DMS 273 treated with DMSO at 0.1 percent for 48 hours (cell line): ENCODE results near the gene TFF1.

ENCODE experiments used
- DNase-seq: peaks from one replicate; lab custom pipeline; 2025; lab: John Stamatoyannopoulos, UW

The TFF1 gene

DNA sequence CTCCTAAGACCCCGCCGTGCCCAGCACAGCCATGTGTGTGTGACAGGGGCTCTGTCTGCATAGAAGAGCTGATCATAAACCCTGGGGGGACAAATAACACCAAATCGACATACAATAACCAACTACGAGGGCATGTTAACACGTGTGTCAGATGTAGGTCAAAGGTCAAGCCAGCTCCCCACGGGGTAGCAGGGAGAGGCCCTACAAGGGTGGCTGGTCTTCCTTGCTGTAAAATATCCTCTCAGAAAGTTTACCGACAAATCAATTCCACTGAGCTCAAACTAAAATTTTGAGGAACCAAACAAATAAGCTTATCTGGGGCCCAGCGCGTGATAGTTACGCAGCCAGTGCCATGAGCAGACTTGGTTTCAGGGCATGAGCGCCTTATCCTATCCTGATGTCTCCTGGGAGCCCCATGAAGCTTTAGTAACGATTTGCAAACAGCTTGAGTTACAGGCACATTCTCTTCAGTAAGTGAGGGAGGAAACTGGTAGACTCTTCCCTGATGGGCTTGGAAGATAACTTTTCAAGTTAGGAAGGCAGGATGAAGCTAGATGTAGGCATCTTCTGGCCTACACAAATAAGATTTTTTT, 32.2 kb upstream of the TFF1 start:
- DNase-seq = no peak

DNA sequence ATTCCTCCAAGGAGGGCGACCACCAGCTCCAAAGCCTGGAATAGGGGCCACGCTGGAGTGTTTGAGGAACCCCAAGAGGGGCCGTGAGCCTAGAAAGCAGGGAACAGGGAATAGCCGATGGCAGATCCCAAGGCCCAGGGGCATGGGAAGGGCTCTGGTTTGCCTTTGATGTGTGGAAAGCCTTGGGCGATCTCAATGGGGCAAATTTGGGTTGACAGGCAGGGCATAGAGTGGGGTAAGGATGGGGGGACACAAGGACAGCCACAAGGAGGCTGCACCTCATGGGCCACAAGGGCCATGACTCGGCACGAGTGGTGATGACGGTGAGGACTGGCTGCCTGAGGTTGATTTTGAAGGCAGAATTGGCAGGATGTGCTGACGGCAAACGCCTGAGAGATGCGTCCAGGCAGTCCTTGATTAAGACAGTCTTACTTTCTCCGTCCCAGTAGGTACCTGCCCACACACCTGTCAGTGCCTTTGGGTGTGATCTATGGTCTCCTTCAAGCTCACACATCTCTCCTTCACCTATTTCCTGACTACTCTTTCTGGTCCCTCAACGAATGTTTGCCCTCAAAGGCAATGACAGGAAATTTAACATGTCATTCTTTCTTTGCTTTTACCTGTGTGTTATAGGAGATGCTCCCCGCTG, 31.5 kb upstream of the TFF1 start:
- no peak for DNase-seq

GRCh38 chr21:42396799-42397745, 30.7 kb upstream of the TFF1 start:
- DNase-seq = peak; percentile 64

GRCh38 chr21:42395905-42396651, 29.7 kb upstream of the TFF1 start, which contains the start of gene TMPRSS3:
TMPRSS3 (minus strand) TSS chr21:42396052; CDS start chr21:42395417, 635 bp downstream.
- no peak for DNase-seq

DNA sequence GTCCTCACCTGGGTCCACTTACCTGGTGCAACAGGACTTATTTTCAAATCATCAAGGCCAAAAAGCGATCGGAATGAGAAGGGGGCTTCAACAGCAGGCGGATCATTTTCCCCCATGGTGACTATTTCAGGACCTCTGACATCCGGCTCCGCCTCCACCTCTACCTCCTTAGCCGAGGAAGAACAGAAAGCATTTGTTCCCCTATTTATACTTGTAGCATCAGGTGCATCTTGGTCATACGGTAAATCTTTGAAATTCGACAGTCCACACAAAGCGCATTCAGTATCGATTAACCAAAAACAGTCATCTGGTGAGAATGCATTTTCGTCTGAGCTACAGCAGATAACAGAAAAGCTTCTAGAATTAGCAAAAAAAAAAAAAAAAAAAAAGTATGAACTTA, 29.0 kb upstream of the TFF1 start:
- no peak for DNase-seq

GRCh38 chr21:42393443-42393950, 27.2 kb upstream of the TFF1 start:
- no peak for DNase-seq

DNA sequence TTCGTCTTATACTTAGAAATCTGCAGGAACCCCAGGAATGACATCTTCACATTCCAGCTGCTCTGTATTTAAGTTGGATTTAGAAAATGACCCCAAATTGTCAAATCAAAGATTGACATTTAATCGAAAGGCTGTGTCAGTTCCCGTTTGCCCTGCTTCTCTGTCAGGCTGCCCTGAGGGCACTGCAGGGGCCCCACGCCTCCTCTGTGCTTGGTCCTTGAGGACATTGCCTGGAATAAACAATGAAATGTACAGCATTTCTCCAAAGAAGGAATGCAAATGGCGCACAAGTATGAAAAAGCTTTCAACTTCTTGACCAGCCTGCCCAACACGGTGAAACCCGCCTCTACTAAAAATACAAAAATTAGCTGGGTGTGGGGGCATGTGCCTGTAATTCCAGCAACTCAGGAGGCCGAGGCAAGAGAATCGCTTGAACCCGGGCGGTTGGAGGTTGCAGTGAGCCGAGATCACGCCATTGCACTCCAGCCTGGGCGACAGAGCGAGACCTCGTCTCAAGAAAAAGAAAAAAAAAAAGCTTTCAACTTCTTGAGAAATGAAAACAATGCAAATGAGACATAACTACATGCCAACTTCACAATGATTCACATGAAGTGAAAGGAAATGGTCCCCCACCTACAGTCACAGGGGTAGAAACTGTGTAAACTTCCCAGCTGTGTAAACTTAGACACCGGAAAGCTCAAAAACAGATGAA, 26.6 kb upstream of the TFF1 start:
- no peak for DNase-seq

GRCh38 chr21:42391297-42391696, 25.0 kb upstream of the TFF1 start:
- no peak for DNase-seq

DNA sequence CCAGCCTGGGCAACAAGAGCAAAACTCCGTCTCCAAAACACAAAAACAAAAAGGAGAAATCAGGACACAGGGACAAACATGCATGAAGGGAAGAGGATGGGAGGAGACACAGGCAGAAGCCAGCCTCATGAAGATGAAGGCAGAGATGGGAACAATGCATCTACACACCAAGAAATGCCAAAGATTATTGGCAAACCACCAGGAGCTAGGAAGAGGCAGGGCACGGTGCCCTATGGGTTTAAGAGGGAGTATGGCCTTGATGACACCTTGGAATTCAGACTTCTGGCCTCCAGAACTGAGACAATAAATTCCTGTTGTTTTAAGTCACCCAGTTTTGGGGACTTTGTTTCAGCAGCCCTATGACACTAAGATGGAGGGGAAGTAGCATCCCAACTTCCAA, 24.4 kb upstream of the TFF1 start:
- DNase-seq = no peak

DNA sequence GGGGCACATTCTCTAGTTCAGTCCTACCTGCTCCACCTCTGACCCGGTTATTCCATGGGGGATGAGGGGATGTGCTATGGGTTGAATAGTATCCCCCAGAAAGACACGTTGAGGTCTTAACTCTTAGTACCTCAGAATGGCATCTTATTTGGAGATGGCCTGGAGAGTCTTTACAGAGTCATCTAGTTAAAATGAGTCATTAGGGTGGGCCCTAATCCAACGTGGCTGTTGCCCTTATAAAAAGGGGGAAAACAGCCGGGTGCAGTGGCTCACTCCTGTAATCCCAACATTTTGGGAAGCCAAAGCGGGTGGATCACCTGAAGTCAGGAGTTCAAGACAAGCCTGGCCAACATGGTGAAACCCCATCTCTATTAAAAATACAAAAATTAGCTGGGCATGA, 23.9 kb upstream of the TFF1 start:
- no peak for DNase-seq

DNA sequence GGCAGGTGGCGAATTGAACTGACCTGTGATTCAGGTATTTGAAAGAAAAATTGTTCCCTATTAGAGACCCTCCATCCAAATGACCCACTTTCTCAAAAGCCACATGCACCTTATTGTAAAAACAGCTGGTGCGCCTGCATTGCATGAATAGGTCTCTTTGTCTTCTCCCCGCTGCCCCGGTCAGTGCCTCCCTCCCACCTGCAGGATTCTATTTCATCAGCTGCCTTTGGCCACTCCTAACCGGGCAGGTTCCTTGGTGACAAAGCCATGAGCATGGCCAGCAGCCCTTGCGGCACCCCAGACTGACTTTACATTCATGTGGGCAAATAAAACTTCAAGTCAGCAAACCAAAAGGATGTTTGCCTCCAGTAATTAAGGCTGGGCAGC, 23.1 kb upstream of the TFF1 start:
- DNase-seq = no peak

- no peak for DNase-seq
These were observed 22.6 kb upstream of the TFF1 start for GRCh38 chr21:42388740-42389448.

GRCh38 chr21:42387843-42388340, 21.6 kb upstream of the TFF1 start:
- no peak for DNase-seq

GRCh38 chr21:42387164-42387563, 20.8 kb upstream of the TFF1 start:
- no peak for DNase-seq

DNA sequence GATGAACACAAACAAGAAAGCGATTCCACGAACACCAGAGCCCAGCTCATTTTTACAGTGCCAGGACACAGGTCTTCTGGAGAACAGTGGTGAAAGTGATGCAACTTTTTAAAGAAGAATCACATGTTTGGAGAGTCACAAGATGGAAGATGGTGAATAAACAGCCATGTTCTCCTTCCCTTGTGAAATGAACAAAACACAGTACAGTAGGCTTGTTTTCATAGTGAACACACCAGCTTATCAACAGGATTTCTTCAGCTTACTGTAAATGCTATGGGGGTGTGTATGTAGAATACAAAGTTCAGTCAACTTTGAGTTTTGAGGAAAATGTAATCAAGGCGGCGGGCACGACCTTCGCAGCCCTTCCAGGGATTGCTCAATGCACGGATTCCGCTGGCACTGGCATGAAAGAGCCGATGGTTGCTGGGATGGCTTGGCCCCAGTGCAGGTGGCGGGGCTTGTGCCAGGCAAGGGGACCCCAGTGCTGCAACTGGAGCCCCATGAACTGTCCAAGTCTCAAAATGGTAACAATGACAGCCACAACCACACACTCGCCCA, 19.8 kb upstream of the TFF1 start:
- no peak for DNase-seq

GRCh38 chr21:42385619-42386018, 19.3 kb upstream of the TFF1 start:
- DNase-seq = no peak

- no peak for DNase-seq
These were observed 18.7 kb upstream of the TFF1 start for GRCh38 chr21:42384989-42385388.

DNA sequence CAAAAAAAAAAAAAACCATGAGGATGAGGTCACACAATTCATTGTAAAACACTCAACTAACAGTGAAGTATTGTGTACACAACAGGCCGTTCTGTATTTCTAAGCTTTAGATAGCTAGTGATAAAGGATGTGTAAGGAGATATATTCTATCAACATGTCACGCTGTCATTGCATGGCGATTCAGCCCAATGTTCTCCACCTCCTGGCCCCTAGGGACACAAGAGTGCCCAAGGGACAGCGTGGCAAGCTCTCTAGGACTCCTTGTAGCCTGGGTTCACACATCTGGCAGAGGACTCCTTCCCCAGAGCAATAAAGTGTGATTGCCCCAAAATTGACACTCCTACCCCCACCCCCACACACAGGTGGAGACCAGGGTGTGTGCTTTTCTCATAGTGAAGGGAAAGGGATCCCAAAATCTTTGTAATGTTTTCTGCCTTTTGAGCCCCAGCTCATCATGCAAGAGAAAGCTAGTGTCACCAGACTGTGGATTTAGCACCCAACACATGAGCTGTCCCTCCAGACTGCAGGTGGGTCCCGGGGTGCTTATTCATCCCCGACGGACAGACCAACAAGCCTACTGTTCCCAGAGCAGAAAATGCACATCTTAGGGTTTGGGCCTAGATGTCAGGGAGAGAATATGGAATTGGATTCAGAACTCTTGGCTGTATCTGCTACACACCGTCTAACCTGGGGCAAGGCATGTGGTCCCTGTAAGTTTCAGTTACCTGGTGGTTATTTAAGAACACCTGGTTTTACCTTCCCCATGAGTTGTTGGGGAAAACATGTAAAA, 18.0 kb upstream of the TFF1 start:
- DNase-seq = no peak

- DNase-seq = no peak
These were observed 17.0 kb upstream of the TFF1 start for GRCh38 chr21:42383331-42383730.
